ENCODE data around the gene PHF20. TPM values are rescaled to one million over a fixed set of nuclear protein-coding genes. Genes with fewer than 3 reads are reported as not detected.
"Not testable (repeated sequence)": the region's sequence is repeated elsewhere in the genome, so short reads cannot be mapped to it uniquely, and the experiment has no call there.

Gene PHF20
- polyA plus RNA-seq, 2 donors: 13.0 to 15.8 TPM

GRCh38 chr20:35830264-35830663, 58.4 kb downstream of the PHF20 start:
- Histone ChIP-seq H3K4me3 (ENCODE audit: low read depth in 1 of 2, low read length in 2 of 2) (no peak overlapping the region), H3K4me1 (ENCODE audit: control insufficient read depth in 2 of 2, insufficient read depth in 2 of 2, low read length in 1 of 2) (peaks cover 0 to 3% of the 10 kb centered on the region in 2 donors), H3K27ac (ENCODE audit: low read depth in 2 of 2, low read length in 1 of 2) (no peak overlapping the region), H3K36me3 (ENCODE audit: control insufficient read depth in 2 of 2, insufficient read depth in 2 of 2, low read length in 1 of 2) (no peaks in the 10 kb centered on the region), H3K27me3 (ENCODE audit: control insufficient read depth in 1 of 2, insufficient read depth in 2 of 2, low read length in 2 of 2) (no peaks in the 10 kb centered on the region), H3K9me3 (ENCODE audit: control insufficient read depth in 2 of 2, insufficient read depth in 1 of 2, low read depth in 1 of 2, low read length in 1 of 2) (no peaks in the 10 kb centered on the region)

GRCh38 chr20:35831029-35831428, 59.2 kb downstream of the PHF20 start:
- peaks cover 0 to 3% of the 10 kb centered on the region in 2 donors for H3K4me1 ChIP-seq (ENCODE audit: control insufficient read depth in 2 of 2, insufficient read depth in 2 of 2, low read length in 1 of 2)

GRCh38 chr20:35831971-35832370, 60.2 kb downstream of the PHF20 start:
- H3K36me3 ChIP-seq (ENCODE audit: control insufficient read depth in 2 of 2, insufficient read depth in 2 of 2, low read length in 1 of 2): no peaks in the 10 kb centered on the region
- H3K27ac ChIP-seq (ENCODE audit: low read depth in 2 of 2, low read length in 1 of 2): no peak overlapping the region
- no peak overlapping the region for H3K4me3 ChIP-seq (ENCODE audit: low read depth in 1 of 2, low read length in 2 of 2)
- peaks cover 0 to 3% of the 10 kb centered on the region in 2 donors for H3K4me1 ChIP-seq (ENCODE audit: control insufficient read depth in 2 of 2, insufficient read depth in 2 of 2, low read length in 1 of 2)
- WGBS, 2 donors: 86 to 93% methylated on average over 2 of the region's 2 CpGs
- no peaks in the 10 kb centered on the region for H3K27me3 ChIP-seq (ENCODE audit: control insufficient read depth in 1 of 2, insufficient read depth in 2 of 2, low read length in 2 of 2)
- H3K9me3 ChIP-seq (ENCODE audit: control insufficient read depth in 2 of 2, insufficient read depth in 1 of 2, low read depth in 1 of 2, low read length in 1 of 2): no peaks in the 10 kb centered on the region

More at GRCh38 chr20:35831029-35831428, 59.2 kb downstream of the PHF20 start:
- WGBS, 2 donors: 88 to 92% methylated on average over 1 of the region's 1 CpG
- Histone ChIP-seq H3K9me3 (ENCODE audit: control insufficient read depth in 2 of 2, insufficient read depth in 1 of 2, low read depth in 1 of 2, low read length in 1 of 2) (no peaks in the 10 kb centered on the region), H3K27me3 (ENCODE audit: control insufficient read depth in 1 of 2, insufficient read depth in 2 of 2, low read length in 2 of 2) (no peaks in the 10 kb centered on the region), H3K4me3 (ENCODE audit: low read depth in 1 of 2, low read length in 2 of 2) (no peak overlapping the region), H3K36me3 (ENCODE audit: control insufficient read depth in 2 of 2, insufficient read depth in 2 of 2, low read length in 1 of 2) (no peaks in the 10 kb centered on the region), H3K27ac (ENCODE audit: low read depth in 2 of 2, low read length in 1 of 2) (no peak overlapping the region)

GRCh38 chr20:35833241-35833640, 61.4 kb downstream of the PHF20 start:
- peaks cover 0 to 3% of the 10 kb centered on the region in 2 donors for H3K4me1 ChIP-seq (ENCODE audit: control insufficient read depth in 2 of 2, insufficient read depth in 2 of 2, low read length in 1 of 2)
- no peaks in the 10 kb centered on the region for H3K36me3 ChIP-seq (ENCODE audit: control insufficient read depth in 2 of 2, insufficient read depth in 2 of 2, low read length in 1 of 2)
- H3K4me3 ChIP-seq (ENCODE audit: low read depth in 1 of 2, low read length in 2 of 2): no peak overlapping the region
- no peaks in the 10 kb centered on the region for H3K9me3 ChIP-seq (ENCODE audit: control insufficient read depth in 2 of 2, insufficient read depth in 1 of 2, low read depth in 1 of 2, low read length in 1 of 2)
- 96 to 98% methylated on average over 1 of the region's 1 CpG for WGBS, 2 donors
- H3K27me3 ChIP-seq (ENCODE audit: control insufficient read depth in 1 of 2, insufficient read depth in 2 of 2, low read length in 2 of 2): no peaks in the 10 kb centered on the region
- H3K27ac ChIP-seq (ENCODE audit: low read depth in 2 of 2, low read length in 1 of 2): no peak overlapping the region

- 81 to 85% methylated on average over 6 of the region's 6 CpGs for WGBS, 2 donors
- H3K4me1 ChIP-seq (ENCODE audit: control insufficient read depth in 2 of 2, insufficient read depth in 2 of 2, low read length in 1 of 2): no peaks in the 10 kb centered on the region
Measured at GRCh38 chr20:35837577-35838195, 65.9 kb downstream of the PHF20 start.

GRCh38 chr20:35838205-35838604, 66.4 kb downstream of the PHF20 start:
- 86 to 92% methylated on average over 4 of the region's 4 CpGs for WGBS, 2 donors
- peaks cover 0 to 5% of the 10 kb centered on the region in 2 donors for H3K36me3 ChIP-seq (ENCODE audit: control insufficient read depth in 2 of 2, insufficient read depth in 2 of 2, low read length in 1 of 2)
- H3K9me3 ChIP-seq (ENCODE audit: control insufficient read depth in 2 of 2, insufficient read depth in 1 of 2, low read depth in 1 of 2, low read length in 1 of 2): no peaks in the 10 kb centered on the region
- H3K4me3 ChIP-seq (ENCODE audit: low read depth in 1 of 2, low read length in 2 of 2): no peak overlapping the region
- H3K27ac ChIP-seq (ENCODE audit: low read depth in 2 of 2, low read length in 1 of 2): no peak overlapping the region
- H3K27me3 ChIP-seq (ENCODE audit: control insufficient read depth in 1 of 2, insufficient read depth in 2 of 2, low read length in 2 of 2): no peaks in the 10 kb centered on the region
- H3K4me1 ChIP-seq (ENCODE audit: control insufficient read depth in 2 of 2, insufficient read depth in 2 of 2, low read length in 1 of 2): no peaks in the 10 kb centered on the region

More at GRCh38 chr20:35837577-35838195, 65.9 kb downstream of the PHF20 start:
- H3K4me3 ChIP-seq (ENCODE audit: low read depth in 1 of 2, low read length in 2 of 2): no peak overlapping the region
- H3K36me3 ChIP-seq (ENCODE audit: control insufficient read depth in 2 of 2, insufficient read depth in 2 of 2, low read length in 1 of 2): no peaks in the 10 kb centered on the region
- H3K27ac ChIP-seq (ENCODE audit: low read depth in 2 of 2, low read length in 1 of 2): no peak overlapping the region
- H3K9me3 ChIP-seq (ENCODE audit: control insufficient read depth in 2 of 2, insufficient read depth in 1 of 2, low read depth in 1 of 2, low read length in 1 of 2): no peaks in the 10 kb centered on the region
- H3K27me3 ChIP-seq (ENCODE audit: control insufficient read depth in 1 of 2, insufficient read depth in 2 of 2, low read length in 2 of 2): no peaks in the 10 kb centered on the region

GRCh38 chr20:35839904-35840303, 68.1 kb downstream of the PHF20 start:
- WGBS, 2 donors: 90 to 91% methylated on average over 1 of the region's 1 CpG
- Histone ChIP-seq H3K36me3 (ENCODE audit: control insufficient read depth in 2 of 2, insufficient read depth in 2 of 2, low read length in 1 of 2) (peaks cover 6 to 9% of the 10 kb centered on the region in 2 donors), H3K9me3 (ENCODE audit: control insufficient read depth in 2 of 2, insufficient read depth in 1 of 2, low read depth in 1 of 2, low read length in 1 of 2) (peaks cover 0 to 2% of the 10 kb centered on the region in 2 donors), H3K4me1 (ENCODE audit: control insufficient read depth in 2 of 2, insufficient read depth in 2 of 2, low read length in 1 of 2) (no peaks in the 10 kb centered on the region), H3K27me3 (ENCODE audit: control insufficient read depth in 1 of 2, insufficient read depth in 2 of 2, low read length in 2 of 2) (no peaks in the 10 kb centered on the region), H3K4me3 (ENCODE audit: low read depth in 1 of 2, low read length in 2 of 2) (no peak overlapping the region), H3K27ac (ENCODE audit: low read depth in 2 of 2, low read length in 1 of 2) (no peak overlapping the region)

- Histone ChIP-seq H3K4me3 (ENCODE audit: low read depth in 1 of 2, low read length in 2 of 2) (no peak overlapping the region), H3K9me3 (ENCODE audit: control insufficient read depth in 2 of 2, insufficient read depth in 1 of 2, low read depth in 1 of 2, low read length in 1 of 2) (peaks cover 0 to 2% of the 10 kb centered on the region in 2 donors), H3K36me3 (ENCODE audit: control insufficient read depth in 2 of 2, insufficient read depth in 2 of 2, low read length in 1 of 2) (peaks cover 6 to 9% of the 10 kb centered on the region in 2 donors), H3K27me3 (ENCODE audit: control insufficient read depth in 1 of 2, insufficient read depth in 2 of 2, low read length in 2 of 2) (no peaks in the 10 kb centered on the region), H3K4me1 (ENCODE audit: control insufficient read depth in 2 of 2, insufficient read depth in 2 of 2, low read length in 1 of 2) (no peaks in the 10 kb centered on the region), H3K27ac (ENCODE audit: low read depth in 2 of 2, low read length in 1 of 2) (no peak overlapping the region)
- WGBS, 2 donors: 66 to 70% methylated on average over 2 of the region's 2 CpGs
Measured at GRCh38 chr20:35840421-35840820, 68.6 kb downstream of the PHF20 start.

GRCh38 chr20:35842361-35842760, 70.5 kb downstream of the PHF20 start:
- 98 to 99% methylated on average over 5 of the region's 5 CpGs for WGBS, 2 donors
- peaks cover 6 to 9% of the 10 kb centered on the region in 2 donors for H3K36me3 ChIP-seq (ENCODE audit: control insufficient read depth in 2 of 2, insufficient read depth in 2 of 2, low read length in 1 of 2)

GRCh38 chr20:35843894-35844293, 72.1 kb downstream of the PHF20 start:
- H3K27ac ChIP-seq (ENCODE audit: low read depth in 2 of 2, low read length in 1 of 2); H3K36me3 ChIP-seq (ENCODE audit: control insufficient read depth in 2 of 2, insufficient read depth in 2 of 2, low read length in 1 of 2); H3K4me1 ChIP-seq (ENCODE audit: control insufficient read depth in 2 of 2, insufficient read depth in 2 of 2, low read length in 1 of 2); H3K27me3 ChIP-seq (ENCODE audit: control insufficient read depth in 1 of 2, insufficient read depth in 2 of 2, low read length in 2 of 2); H3K4me3 ChIP-seq (ENCODE audit: low read depth in 1 of 2, low read length in 2 of 2); H3K9me3 ChIP-seq (ENCODE audit: control insufficient read depth in 2 of 2, insufficient read depth in 1 of 2, low read depth in 1 of 2, low read length in 1 of 2): not testable (repeated sequence)
- WGBS, 2 donors: 96 to 99% methylated on average over 6 of the region's 6 CpGs

More at GRCh38 chr20:35842361-35842760, 70.5 kb downstream of the PHF20 start:
- H3K9me3 ChIP-seq (ENCODE audit: control insufficient read depth in 2 of 2, insufficient read depth in 1 of 2, low read depth in 1 of 2, low read length in 1 of 2): peaks cover 0 to 2% of the 10 kb centered on the region in 2 donors
- no peak overlapping the region for H3K4me3 ChIP-seq (ENCODE audit: low read depth in 1 of 2, low read length in 2 of 2)
- no peak overlapping the region for H3K27ac ChIP-seq (ENCODE audit: low read depth in 2 of 2, low read length in 1 of 2)
- H3K4me1 ChIP-seq (ENCODE audit: control insufficient read depth in 2 of 2, insufficient read depth in 2 of 2, low read length in 1 of 2): no peaks in the 10 kb centered on the region
- no peaks in the 10 kb centered on the region for H3K27me3 ChIP-seq (ENCODE audit: control insufficient read depth in 1 of 2, insufficient read depth in 2 of 2, low read length in 2 of 2)

Measured in esophagus (tissue), 2 donors.